GM19351 (cell line): ENCODE data around the gene CAD.

Experiments used
- ATAC-seq: cut with Tn5 transposase; IDR thresholded peaks from one replicate; pipeline ENCODE4 v1.9.1; 2021; ENCODE audit warnings: mild to moderate bottlenecking, moderate library complexity; ENCODE audit not compliant: unreplicated experiment

Gene CAD

DNA sequence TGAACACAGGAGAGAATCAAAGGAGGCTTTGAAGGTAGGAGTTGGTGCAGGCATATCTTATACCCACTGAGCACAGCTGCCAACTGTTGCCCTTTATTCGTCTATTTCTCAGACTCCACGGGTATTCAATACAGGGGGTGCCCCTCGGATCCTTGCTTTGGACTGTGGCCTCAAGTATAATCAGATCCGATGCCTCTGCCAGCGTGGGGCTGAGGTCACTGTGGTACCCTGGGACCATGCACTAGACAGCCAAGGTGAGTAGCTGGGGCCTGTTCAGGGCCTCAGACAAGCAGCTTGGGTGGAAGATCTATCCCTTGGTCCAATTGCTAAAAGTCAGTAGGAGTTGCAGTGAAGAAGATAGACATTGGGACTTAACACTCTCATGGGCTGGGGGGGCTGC, 5.2 kb downstream of the CAD start:
- no peak for ATAC-seq

DNA sequence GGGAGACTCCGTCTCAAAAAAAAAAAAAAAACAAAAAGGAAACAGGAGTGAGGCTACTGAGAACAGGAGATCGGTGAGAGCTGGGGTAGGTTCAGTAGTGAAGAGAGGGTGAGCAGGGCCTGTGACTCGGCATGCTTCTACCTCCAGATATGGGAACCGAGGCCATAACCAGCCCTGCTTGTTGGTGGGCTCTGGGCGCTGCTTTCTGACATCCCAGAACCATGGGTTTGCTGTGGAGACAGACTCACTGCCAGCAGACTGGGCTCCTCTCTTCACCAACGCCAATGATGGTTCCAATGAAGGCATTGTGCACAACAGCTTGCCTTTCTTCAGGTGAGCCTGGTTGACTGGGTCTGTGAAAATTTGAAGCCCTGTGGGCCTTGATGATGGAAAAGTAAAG, 6.2 kb downstream of the CAD start:
- no peak for ATAC-seq

DNA sequence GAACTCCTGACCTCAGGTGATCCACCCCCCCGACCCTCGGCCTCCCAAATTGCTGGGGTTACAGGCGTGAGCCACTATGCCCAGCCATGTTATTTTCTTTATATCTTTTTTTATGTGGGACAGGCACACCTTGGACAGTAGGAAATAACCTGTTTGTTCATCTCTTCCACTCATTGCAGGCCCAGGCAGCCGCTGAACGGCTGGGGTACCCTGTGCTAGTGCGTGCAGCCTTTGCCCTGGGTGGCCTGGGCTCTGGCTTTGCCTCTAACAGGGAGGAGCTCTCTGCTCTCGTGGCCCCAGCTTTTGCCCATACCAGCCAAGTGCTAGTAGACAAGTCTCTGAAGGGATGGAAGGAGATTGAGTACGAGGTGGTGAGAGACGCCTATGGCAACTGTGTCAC, 8.4 kb downstream of the CAD start:
- ATAC-seq = no peak

DNA sequence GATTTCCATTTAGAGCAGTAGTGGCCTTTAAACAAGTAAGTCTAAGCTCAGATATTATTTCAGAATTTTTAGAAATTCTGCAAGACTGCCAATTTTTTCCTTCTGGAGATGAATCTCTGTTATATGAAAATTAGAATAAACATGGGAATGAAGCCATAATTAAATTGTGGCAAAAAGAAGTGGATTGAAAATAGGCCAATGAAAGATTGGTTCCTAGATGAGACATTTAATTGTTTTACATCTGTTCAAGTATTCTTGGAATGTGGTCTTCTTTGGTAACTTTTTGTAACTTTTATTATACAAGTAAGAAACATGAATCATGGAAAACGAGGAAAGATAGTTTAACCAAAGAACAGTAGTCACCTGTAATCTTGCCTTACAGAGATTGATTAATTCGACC, 10.3 kb downstream of the CAD start:
- no peak for ATAC-seq

DNA sequence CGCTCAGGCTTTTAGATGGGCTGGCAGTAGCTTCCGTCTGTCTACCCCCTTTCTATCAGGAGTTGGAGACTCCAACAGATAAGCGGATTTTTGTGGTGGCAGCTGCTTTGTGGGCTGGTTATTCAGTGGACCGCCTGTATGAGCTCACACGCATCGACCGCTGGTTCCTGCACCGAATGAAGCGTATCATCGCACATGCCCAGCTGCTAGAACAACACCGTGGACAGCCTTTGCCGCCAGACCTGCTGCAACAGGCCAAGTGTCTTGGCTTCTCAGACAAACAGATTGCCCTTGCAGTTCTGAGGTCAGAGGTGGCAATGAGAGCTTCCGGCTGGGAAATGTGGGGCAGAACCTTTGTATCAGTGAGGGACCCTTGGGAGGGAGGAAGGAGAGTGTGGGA, 14.8 kb downstream of the CAD start:
- no peak for ATAC-seq

DNA sequence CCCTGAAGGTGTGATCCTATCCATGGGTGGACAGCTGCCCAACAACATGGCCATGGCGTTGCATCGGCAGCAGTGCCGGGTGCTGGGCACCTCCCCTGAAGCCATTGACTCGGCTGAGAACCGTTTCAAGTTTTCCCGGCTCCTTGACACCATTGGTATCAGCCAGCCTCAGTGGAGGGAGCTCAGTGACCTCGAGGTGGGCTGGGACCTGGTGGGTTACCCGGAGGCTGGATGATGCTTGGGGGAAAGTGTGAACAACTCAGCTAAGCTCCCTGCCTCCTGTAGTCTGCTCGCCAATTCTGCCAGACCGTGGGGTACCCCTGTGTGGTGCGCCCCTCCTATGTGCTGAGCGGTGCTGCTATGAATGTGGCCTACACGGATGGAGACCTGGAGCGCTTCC, 16.2 kb downstream of the CAD start:
- no peak for ATAC-seq

DNA sequence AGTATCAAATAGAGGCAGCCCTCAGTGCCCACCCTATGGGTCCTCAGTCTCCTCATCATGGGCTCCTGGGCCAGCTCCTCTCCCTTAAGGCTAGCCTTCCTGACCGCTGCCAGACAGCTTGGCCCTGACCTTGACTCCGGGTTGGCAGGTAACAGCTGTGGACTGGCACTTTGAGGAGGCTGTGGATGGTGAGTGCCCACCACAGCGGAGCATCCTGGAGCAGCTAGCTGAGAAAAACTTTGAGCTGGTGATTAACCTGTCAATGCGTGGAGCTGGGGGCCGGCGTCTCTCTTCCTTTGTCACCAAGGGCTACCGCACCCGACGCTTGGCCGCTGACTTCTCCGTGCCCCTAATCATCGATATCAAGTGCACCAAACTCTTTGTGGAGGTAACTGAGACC, 19.0 kb downstream of the CAD start:
- ATAC-seq = no peak

DNA sequence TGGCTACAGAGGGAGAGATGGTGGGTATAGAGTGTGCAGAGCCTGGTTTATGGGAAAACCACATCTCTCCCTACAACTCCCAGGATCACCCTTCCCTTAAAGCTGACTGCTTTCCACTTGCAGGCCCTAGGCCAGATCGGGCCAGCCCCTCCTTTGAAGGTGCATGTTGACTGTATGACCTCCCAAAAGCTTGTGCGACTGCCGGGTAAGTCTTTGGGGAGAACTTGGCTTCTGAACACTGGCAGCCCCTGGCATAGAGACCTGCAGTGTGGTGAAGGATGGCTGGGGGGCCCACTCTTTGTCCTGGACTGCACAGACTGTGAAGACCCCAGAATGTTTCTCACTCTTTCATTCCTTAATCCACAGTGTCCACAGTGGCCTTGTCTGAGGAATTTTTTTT, 19.5 kb downstream of the CAD start:
- no peak for ATAC-seq

DNA sequence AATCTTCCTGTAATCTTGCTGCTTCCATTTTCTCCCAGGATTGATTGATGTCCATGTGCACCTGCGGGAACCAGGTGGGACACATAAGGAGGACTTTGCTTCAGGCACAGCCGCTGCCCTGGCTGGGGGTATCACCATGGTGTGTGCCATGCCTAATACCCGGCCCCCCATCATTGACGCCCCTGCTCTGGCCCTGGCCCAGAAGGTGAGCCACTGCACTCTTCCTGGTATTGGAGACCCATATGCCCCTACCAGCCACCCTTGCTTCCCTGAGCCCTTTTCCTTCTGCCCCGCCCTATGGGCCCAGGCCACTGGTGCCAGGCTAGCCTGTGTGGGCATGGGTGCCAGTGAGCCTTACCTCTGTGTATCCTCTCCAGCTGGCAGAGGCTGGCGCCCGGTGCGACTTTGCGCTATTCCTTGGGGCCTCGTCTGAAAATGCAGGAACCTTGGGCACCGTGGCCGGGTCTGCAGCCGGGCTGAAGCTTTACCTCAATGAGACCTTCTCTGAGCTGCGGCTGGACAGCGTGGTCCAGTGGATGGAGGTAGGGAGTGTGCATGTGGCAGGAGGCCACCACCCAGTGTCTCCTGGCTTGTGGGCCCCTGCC, 20.3 kb downstream of the CAD start:
- no peak for ATAC-seq

DNA sequence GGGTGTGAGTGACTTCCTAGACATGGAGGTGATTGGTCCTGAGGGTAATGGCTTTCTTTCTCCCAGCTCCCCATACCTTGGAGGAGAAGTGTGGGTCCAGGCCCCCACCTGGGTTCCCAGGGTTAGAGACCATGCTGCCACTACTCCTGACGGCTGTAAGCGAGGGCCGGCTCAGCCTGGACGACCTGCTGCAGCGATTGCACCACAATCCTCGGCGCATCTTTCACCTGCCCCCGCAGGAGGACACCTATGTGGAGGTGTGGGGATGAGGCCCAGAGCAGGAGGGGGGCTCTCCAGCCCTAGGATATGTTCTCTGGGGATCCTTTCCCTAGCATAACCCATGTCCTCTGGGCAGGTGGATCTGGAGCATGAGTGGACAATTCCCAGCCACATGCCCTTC, 21.8 kb downstream of the CAD start:
- no peak for ATAC-seq

DNA sequence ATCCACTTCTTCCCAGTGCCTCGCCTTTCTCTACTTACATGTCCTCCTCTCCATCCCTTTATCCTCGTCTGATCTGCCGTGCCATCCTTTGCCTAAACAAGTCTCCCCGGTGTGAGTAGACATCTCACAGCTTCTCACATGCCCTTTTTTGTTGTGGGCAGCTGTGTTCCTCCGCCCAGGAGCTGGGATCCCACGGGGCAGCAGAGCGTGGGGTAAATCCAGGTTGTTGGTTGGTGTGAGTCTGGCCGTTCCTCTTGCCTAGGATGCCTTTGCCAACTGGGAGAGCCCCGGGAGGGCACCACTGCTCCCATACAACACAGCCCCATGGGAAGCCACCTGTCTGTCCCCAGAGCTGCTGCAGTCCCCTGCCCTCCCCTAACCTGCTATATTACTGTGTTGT, 23.2 kb downstream of the CAD start:
- ATAC-seq = no peak

DNA sequence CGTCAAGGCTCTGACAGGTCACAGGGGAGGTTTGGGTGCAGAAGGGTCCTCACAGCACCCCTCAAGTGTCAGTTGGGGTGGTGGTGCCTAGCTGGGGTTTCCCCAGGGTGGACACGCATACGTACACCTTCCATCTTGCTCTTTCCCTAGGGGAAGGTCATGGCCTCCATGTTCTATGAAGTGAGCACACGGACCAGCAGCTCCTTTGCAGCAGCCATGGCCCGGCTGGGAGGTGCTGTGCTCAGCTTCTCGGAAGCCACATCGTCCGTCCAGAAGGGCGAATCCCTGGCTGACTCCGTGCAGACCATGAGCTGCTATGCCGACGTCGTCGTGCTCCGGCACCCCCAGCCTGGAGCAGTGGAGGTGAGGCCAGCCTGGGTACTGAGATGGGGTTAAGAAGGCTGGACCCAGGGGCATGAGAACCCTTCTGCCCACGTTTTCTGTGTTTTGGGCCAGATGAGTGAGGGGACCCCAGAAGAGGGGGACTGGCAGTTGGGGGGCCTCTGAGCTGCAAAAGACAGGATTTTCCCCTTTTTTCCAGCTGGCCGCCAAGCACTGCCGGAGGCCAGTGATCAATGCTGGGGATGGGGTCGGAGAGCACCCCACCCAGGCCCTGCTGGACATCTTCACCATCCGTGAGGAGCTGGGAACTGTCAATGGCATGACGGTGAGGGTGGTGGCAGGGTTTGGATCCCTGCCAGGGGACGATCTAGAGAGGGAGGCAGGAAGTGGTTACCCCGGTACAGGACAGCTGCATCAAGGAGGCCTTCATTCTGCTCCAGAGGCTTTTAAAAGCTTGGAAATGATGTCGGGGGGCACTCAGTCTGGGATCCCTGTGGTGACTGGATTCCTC, 24.8 kb downstream of the CAD start:
- ATAC-seq = no peak

DNA sequence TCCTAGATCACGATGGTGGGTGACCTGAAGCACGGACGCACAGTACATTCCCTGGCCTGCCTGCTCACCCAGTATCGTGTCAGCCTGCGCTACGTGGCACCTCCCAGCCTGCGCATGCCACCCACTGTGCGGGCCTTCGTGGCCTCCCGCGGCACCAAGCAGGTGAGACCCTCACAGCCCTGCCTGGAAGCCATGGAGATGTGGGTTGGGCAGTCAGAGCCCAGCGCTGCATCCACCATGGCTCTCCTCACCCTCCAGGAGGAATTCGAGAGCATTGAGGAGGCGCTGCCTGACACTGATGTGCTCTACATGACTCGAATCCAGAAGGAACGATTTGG, 25.4 kb downstream of the CAD start:
- ATAC-seq = no peak

DNA sequence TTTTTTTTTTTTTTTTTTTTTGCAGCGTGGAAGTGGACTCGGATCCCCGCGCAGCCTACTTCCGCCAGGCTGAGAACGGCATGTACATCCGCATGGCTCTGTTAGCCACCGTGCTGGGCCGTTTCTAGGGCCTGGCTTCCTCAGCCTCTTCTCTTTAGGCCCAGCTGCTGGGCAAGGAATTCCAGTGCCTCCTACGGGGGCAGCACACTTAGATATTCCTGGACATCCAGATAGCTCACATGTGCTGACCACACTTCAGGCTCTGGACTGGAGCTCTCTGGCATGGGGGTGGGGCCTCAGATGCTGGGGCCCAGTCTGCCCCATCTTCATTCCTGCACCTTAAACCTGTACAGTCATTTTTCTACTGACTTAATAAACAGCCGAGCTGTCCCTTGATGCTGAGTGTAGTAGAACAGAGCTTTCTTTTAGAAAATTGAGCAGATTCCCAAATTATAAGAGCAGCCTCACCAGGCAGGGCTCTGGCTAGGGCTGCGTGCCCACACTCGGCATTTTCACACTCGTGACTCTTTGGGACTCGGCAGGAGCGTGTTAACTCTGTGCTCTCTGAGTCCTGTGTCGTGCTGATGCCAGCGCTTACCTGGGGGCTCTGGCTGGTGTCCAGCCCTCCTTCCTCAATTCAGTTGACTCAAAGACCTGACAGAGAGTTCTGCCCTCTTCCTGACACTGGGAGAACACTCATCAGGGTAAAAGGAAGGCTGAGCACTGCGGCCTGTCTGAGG, 26.4 kb downstream of the CAD start:
- no peak for ATAC-seq

DNA sequence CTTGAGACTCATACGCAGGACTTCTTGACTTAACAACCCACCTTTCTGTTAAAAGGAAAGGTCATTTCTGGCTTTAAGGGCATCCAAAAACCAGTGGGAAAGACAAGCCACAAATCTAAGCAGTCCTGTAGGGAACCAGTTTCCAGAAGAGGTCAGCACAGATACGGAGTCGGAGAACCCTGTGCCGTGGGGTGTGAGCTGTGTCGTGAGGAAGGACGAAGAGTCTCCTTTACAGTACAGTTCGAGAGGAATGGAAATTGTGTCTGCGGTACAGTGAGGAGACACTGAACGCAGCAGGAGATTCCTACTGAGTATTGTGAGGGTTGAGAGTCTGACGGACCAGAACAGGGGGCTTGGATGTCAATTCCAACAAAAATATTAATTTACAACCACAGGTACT, 27.9 kb downstream of the CAD start:
- no peak for ATAC-seq

DNA sequence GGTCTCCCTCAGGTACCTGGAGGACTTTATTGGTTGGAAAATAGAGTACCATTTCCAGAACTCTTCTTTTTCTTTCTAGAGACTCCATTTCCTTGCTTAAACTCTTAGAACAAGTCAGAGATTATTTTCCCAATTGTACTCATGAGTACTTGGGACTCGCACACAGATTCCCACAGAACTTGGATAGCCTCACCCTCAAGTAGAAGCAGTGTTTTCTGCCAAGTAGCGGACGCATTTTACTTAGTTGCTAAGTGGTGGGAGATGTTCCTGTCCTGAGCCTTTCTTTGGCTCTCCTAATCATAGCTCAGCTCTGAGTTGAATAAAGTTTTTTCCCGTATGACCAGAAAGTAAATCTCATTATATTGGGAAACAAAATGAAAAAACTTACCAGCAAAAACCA, 28.5 kb downstream of the CAD start:
- ATAC-seq = no peak

DNA sequence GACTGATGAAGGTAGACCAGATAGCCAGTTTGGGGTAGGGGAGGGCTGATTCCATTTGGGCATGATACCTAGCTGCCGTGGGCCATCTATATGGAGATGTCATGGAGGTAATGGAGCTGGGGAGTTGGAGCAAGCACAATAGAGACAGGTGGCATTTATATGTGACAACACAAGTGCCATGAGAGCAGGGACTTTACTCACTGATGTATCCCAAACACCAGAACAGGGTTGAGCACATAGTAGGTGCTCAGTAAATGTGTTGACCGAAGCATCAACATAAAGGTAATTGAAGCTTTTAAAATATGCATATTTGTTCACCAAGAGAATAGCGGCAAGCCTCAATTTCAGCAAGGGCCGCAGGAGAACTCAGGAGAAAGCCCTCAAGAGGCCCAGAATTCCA, 30.7 kb downstream of the CAD start:
- ATAC-seq = no peak

DNA sequence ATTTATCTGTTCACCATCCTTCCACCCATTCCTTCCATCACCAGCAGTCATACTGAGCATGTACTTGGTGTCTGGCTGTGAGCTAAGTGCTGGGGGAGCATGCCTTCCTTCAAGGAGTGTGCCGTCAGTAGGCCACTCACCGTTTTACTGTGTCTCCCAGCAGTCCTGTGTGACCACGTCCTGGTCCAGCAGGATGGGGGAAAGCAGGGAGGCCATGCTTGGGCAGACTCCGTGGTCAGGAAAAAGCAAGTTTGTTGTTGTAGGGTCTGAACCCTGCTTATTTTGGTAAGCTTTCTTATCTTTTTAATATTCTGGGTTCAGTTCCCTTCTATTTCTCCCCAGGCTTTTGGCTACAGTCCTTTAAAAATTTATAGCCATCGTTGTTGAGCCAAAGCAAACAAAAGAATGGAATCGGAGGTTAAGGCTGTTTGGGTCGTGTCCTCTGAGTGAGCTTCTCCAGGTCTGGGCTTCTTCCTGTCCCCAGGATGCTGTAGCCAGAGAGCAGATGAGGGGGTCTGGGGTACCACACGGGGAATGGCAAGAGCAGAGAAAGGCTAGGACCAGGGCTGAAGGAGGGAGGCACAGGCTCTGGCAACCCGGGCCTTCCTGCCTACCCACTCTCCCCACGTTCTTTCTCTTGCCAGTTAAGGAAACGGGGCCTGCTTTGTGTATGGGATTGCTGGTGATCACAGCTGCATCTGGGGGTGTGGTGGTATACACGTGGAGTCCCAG, 32.2 kb downstream of the CAD start:
- ATAC-seq = no peak

DNA sequence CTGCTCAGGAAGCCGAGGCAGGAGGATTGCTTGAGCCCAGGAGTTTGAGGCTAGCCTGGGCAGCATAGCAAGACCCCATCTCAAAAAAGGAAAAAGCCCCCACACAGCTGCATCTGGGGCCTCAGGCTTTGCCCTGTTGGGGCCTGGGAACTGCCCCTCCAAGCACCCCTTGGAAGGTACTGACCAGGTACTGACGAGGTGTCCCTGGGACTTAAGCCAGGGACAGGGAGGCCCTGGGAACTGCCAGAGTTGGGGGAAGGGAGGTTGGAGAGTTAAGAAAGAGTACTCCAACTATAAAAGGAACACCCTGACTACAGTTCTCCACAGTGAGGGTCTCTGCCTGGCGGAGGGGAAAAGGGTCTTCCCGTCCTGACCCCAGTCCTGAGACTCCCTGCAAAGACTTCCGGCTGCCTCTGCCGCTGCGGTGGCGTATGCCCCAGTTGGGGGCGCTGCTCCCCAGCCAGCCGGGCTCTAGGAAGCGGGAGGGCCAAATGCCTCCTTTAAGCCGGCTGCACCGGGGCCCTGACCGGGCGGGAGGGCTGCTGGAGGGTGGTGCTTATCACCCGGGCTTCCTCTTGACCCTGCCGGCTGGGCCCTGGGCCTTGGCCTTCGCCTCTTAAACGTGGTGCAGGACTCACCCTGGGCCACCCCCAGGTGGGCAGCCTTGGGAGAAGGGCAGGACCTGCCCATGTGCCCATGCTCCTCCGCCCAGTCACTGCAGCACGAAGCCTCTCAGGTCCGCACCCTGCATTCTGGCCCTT, 32.9 kb downstream of the CAD start:
- ATAC-seq = no peak

DNA sequence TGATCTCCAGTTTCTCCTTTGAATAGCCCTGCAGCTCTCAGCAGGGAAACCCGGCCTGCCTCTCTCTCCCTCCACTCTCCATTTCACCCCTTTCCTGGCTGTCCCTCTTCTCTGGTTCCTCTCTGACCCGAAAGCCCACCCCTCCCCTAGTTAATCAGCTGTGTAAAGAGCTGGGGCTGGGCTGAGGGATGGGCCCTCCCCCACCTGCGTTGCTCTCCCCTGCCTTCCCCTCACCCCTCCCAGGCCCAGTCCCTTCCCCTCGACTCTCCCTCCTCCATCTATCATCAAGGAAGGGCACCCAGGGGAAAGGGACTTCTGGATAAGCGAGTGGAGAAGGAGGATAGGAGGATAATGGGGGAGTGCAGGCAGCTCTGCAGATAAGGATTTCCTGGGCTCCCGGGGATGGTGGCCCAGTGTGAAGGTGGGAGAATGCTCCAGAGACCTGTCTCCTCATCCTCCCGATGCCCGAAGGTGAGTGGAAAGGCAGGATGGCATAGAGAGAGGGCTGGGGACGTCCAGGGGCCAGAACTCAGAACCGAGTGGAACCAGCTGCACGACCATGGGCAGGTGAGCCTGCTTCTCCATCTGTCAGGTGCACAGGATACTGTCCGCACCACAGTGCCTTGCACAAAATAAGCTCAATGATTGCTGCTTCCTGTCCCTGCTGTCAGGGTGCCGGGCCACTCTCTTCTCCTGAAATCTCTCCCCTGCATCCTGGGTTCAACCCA, 33.6 kb downstream of the CAD start:
- no peak for ATAC-seq
